OCI-LY7 (cell line): Measurements from ENCODE around the gene GPR27. TPM values are rescaled to one million over a fixed set of nuclear protein-coding genes. Genes with fewer than 3 reads are reported as not detected.

Experiments used
- BruUV-seq: library from RNA; stranded (reverse); fragments of 400-500 nt; replicated peaks from 2 replicates; lab custom pipeline; 2021; lab: Mats Ljungman, UMichigan
- CTCF ChIA-PET: fragments of 300-600 bp; sonication (Branson Sonifier 250); formaldehyde crosslinking; loops from one replicate; lab custom pipeline; 2022; ENCODE audit warnings: antibody characterized with exemption; ENCODE audit not compliant: unreplicated experiment; lab: Charles Lee
- POLR2A ChIA-PET: fragments of 300-600 bp; sonication (Branson Sonifier 250); formaldehyde crosslinking; loops from one replicate; lab custom pipeline; 2022; ENCODE audit warnings: antibody characterized with exemption; lab: Charles Lee
- DNase-seq: peaks from one replicate; pipeline ENCODE4 v3.0.0-alpha.2; 2015; ENCODE audit warnings: low spot score
- H2AFZ ChIP-seq: fragments of 200-600 bp; sonication (generic), shearing (Covaris generic); 2 replicates; pipeline ENCODE4 v1.6.1; 2014; ENCODE audit warnings: mild to moderate bottlenecking, antibody characterized with exemption, low read length, moderate library complexity
- H3K27ac ChIP-seq: fragments of 200-600 bp; sonication (generic); 2 replicates; pipeline ENCODE4 v1.5.1; 2014; ENCODE audit warnings: mixed run types, low read depth, mild to moderate bottlenecking, moderate library complexity, low read length, inconsistent platforms; ENCODE audit not compliant: poor library complexity, severe bottlenecking
- H3K36me3 ChIP-seq: fragments of 200-600 bp; sonication (generic); 2 replicates; pipeline ENCODE4 v1.6.1; 2014; ENCODE audit warnings: mild to moderate bottlenecking, antibody characterized with exemption, low read length, moderate library complexity, mixed read lengths; ENCODE audit not compliant: insufficient read depth
- H3K4me1 ChIP-seq: fragments of 200-600 bp; sonication (generic); 2 replicates; pipeline ENCODE4 v1.5.1; 2014; ENCODE audit warnings: mild to moderate bottlenecking, low read length; ENCODE audit not compliant: insufficient read depth, poor library complexity, severe bottlenecking
- H3K4me2 ChIP-seq: fragments of 200-600 bp; sonication (generic); 2 replicates; pipeline ENCODE4 v1.6.1; 2014; ENCODE audit warnings: mild to moderate bottlenecking, low read length
- H3K4me3 ChIP-seq: fragments of 200-600 bp; sonication (generic); 2 replicates; pipeline ENCODE4 v1.5.1; 2014; ENCODE audit warnings: mild to moderate bottlenecking, low read depth, low read length; ENCODE audit not compliant: poor library complexity, severe bottlenecking
- H3K79me2 ChIP-seq: fragments of 200-600 bp; sonication (generic); 2 replicates; pipeline ENCODE4 v1.6.1; 2016; ENCODE audit warnings: low read depth, mild to moderate bottlenecking, low read length, moderate library complexity, mixed read lengths; ENCODE audit not compliant: insufficient read depth
- H3K9me2 ChIP-seq: fragments of 200-600 bp; sonication (generic); 2 replicates; pipeline ENCODE4 v1.6.1; 2016; ENCODE audit warnings: mild to moderate bottlenecking, low read length, mixed read lengths; ENCODE audit not compliant: insufficient read depth
- H3K9me3 ChIP-seq: fragments of 200-600 bp; sonication (generic); 2 replicates; pipeline ENCODE4 v1.6.1; 2014; ENCODE audit warnings: mild to moderate bottlenecking, mixed run types, low read length, mixed read lengths
- H4K20me1 ChIP-seq: fragments of 200-600 bp; sonication (generic); 2 replicates; pipeline ENCODE4 v1.6.1; 2014; ENCODE audit warnings: mild to moderate bottlenecking, antibody characterized with exemption, low read length, moderate library complexity, mixed read lengths; ENCODE audit not compliant: insufficient read depth
- EZH2phosphoT487 ChIP-seq: fragments of 200-600 bp; sonication (generic); IDR thresholded peaks from 2 replicates; pipeline ENCODE4 v1.6.1; 2018; ENCODE audit warnings: low read depth, borderline replicate concordance, mild to moderate bottlenecking, mixed run types, antibody characterized with exemption, low read length, moderate library complexity, mixed read lengths
- intact Hi-C: fragments of 100-400 bp; cut with micrococcal nuclease; formaldehyde crosslinking; loops from one replicate; pipeline ENCODE4 v1.10.0; 2022; ENCODE audit not compliant: unreplicated experiment
- total RNA-seq, 2 experiments: library from RNA; depleted of rRNA in 1 of 2; stranded (reverse); fragments of >200 nt in 1 of 2; shearing (Covaris generic) in 1 of 2; gene quantifications; 2 replicates each; pipeline ENCODE4 v1.2.3, GENCODE V29; 2014 to 2022
- TF ChIP-seq, protein P1 (sequence below): fragments of 200-600 bp; sonication (generic); conservative IDR thresholded peaks from 2 replicates; pipeline ENCODE4 v1.5.1; 2014; ENCODE audit warnings: mild to moderate bottlenecking, antibody characterized with exemption, low read length, moderate library complexity, mixed read lengths

GPR27 gene
- total RNA-seq, 2 experiments from 2014 or later = not detected

GRCh38 chr3:71805199-71805598 is 51.5 kb downstream of the GPR27 start:
- Histone ChIP-seq H3K9me3 (no peaks in the 10 kb centered on the region), H2AFZ (no peak overlapping the region), H4K20me1 (no peaks in the 10 kb centered on the region), H3K4me2 (no peak overlapping the region), H3K27ac (no peak overlapping the region), H3K4me1 (no peaks in the 10 kb centered on the region), H3K4me3 (no peak overlapping the region), H3K79me2 (no peaks in the 10 kb centered on the region), H3K9me2 (no peaks in the 10 kb centered on the region), H3K36me3 (no peaks in the 10 kb centered on the region)
- TF ChIP-seq, protein P1, sequence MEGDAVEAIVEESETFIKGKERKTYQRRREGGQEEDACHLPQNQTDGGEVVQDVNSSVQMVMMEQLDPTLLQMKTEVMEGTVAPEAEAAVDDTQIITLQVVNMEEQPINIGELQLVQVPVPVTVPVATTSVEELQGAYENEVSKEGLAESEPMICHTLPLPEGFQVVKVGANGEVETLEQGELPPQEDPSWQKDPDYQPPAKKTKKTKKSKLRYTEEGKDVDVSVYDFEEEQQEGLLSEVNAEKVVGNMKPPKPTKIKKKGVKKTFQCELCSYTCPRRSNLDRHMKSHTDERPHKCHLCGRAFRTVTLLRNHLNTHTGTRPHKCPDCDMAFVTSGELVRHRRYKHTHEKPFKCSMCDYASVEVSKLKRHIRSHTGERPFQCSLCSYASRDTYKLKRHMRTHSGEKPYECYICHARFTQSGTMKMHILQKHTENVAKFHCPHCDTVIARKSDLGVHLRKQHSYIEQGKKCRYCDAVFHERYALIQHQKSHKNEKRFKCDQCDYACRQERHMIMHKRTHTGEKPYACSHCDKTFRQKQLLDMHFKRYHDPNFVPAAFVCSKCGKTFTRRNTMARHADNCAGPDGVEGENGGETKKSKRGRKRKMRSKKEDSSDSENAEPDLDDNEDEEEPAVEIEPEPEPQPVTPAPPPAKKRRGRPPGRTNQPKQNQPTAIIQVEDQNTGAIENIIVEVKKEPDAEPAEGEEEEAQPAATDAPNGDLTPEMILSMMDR = no peak
- no peak for TF ChIP-seq EZH2phosphoT487
- ChIA-PET POLR2A (interaction anchor here (0.6 kb wide), 1 partner anchor 1334 kb away, joined by 4 read pairs; no protein-coding TSS in a partner anchor), CTCF (no interaction called here)
- DNase-seq = no peak
- intact Hi-C loops = no loop called here
- BruUV-seq = no TSS peak

- no peaks in the 10 kb centered on the region for H3K79me2 ChIP-seq
- H3K4me1 ChIP-seq = no peaks in the 10 kb centered on the region
- no peaks in the 10 kb centered on the region for H3K9me3 ChIP-seq
- H3K4me2 ChIP-seq = no peak overlapping the region
- intact Hi-C loops = no loop called here
- ChIA-PET CTCF (no interaction called here), POLR2A (interaction anchor here (0.6 kb wide), 1 partner anchor 118 kb away, joined by 3 read pairs; no protein-coding TSS in a partner anchor)
- no peak for TF ChIP-seq EZH2phosphoT487
- TF ChIP-seq, protein P1 = no peak
- H2AFZ ChIP-seq = no peak overlapping the region
- no TSS peak for BruUV-seq
- no peaks in the 10 kb centered on the region for H4K20me1 ChIP-seq
- no peak for DNase-seq
- H3K27ac ChIP-seq = no peak overlapping the region
- no peaks in the 10 kb centered on the region for H3K36me3 ChIP-seq
- no peaks in the 10 kb centered on the region for H3K9me2 ChIP-seq
- no peak overlapping the region for H3K4me3 ChIP-seq
Observed at GRCh38 chr3:71805691-71806090, 52.0 kb downstream of the GPR27 start.

Other genes with a start within 250 kb of the GPR27 start
- 67.2 and 87.3 TPM in 2 replicates for gene FOXP1, start 170.1 kb upstream of the GPR27 start, total RNA-seq (2014; rRNA removed; shearing (Covaris generic))
- 151 and 168 TPM in 2 replicates for gene FOXP1, start 170.1 kb upstream of the GPR27 start, total RNA-seq (2022)
- not detected in 2 replicates for gene EIF4E3, start 28.5 kb upstream of the GPR27 start, total RNA-seq (2014; rRNA removed; shearing (Covaris generic))
- not detected in 2 replicates for gene EIF4E3, start 28.5 kb upstream of the GPR27 start, total RNA-seq (2022)
- not detected in 2 replicates for gene PROK2, start 31.3 kb downstream of the GPR27 start, total RNA-seq (2014; rRNA removed; shearing (Covaris generic))
- gene PROK2, start 31.3 kb downstream of the GPR27 start, total RNA-seq (2022) = not detected in 2 replicates